Adrenal gland (tissue), 5 donors: ENCODE measurements around the gene TGFB1.

Experiments
- POLR2A ChIP-seq, 2 donors: fragments of 450-650 bp; IDR thresholded peaks; one replicate each; pipeline ENCODE4 v1.6.1; 2017; ENCODE audit warnings: antibody characterized with exemption in 2 of 2, mild to moderate bottlenecking in 2 of 2, moderate library complexity in 1 of 2
- TF ChIP-seq, protein P1 (sequence below), 6 experiments: fragments of 450-650 bp in 4 of 6; fragments of 200-600 bp in 2 of 6; sonication (generic) in 1 of 6; IDR thresholded peaks; 1 replicate in 5 of 6; 2 replicates in 1 of 6; pipeline versions ENCODE4 v1.5.1 to v1.8.0; 2016 to 2021; ENCODE audit warnings: antibody characterized with exemption in 6 of 6, mild to moderate bottlenecking in 2 of 6, moderate library complexity in 1 of 6
- donor health status: DM: no; HTN: no; CAD: no.

DNA sequence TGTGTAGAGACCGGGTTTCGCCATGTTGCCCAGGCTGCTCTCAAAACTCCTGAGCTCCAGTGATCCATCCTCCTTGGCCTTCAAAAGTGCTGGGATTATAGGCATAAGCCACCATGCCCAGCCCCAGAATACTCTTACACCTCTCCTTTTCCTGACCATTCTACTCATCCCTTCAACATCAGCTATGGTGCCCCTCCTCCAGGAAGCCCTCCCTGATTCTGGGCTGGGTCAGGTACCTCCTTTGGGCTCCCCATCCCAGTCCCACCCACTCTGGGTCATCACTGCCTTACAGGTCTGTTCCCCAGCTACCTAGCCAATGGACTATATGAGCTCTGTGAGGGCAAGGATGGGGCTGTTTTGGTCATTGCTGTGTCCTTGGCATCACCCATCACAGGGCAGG, 9.6 kb downstream of the TGFB1 start:
- TF ChIP-seq, protein P1, sequence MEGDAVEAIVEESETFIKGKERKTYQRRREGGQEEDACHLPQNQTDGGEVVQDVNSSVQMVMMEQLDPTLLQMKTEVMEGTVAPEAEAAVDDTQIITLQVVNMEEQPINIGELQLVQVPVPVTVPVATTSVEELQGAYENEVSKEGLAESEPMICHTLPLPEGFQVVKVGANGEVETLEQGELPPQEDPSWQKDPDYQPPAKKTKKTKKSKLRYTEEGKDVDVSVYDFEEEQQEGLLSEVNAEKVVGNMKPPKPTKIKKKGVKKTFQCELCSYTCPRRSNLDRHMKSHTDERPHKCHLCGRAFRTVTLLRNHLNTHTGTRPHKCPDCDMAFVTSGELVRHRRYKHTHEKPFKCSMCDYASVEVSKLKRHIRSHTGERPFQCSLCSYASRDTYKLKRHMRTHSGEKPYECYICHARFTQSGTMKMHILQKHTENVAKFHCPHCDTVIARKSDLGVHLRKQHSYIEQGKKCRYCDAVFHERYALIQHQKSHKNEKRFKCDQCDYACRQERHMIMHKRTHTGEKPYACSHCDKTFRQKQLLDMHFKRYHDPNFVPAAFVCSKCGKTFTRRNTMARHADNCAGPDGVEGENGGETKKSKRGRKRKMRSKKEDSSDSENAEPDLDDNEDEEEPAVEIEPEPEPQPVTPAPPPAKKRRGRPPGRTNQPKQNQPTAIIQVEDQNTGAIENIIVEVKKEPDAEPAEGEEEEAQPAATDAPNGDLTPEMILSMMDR (IDR thresholded peaks at IDR 0.05) = no peak
- no peak for TF ChIP-seq POLR2A (IDR thresholded peaks at IDR 0.05)
